Activated CD8-positive, alpha-beta memory T cell treated with anti-CD3 and anti-CD28 coated beads, Interleukin-2, amount 50 U/mL, for 1 hour (primary cell): ENCODE results near the gene FBXO27.
"Not testable (repeated sequence)": the region's sequence is repeated elsewhere in the genome, so short reads cannot be mapped to it uniquely, and the experiment has no call there.

Source experiments
- DNase-seq: peaks from one replicate; pipeline ENCODE4 v3.0.0-alpha.2; 2020; ENCODE audit errors: extremely low read depth

FBXO27 gene

DNA sequence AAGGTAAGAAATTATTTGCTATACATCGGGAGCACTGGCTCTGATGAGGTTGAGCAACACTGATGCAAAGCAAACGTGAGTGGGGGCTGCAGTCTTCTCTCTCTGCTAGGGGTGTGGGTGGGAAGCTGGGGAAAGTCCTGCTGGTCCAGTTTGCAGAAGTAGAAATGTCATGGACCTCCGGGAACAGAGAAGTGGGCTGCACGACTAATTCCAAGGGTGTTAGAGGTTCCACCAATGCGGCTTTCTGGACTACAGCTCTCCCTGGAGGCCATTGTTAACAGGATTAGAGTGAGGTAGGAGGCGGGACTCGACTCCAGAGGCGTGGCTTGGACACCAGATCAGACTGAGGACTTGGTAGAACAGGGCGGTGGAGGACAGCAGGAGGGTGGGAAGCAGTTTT, 5.7 kb upstream of the FBXO27 start:
- DNase-seq: no peak

DNA sequence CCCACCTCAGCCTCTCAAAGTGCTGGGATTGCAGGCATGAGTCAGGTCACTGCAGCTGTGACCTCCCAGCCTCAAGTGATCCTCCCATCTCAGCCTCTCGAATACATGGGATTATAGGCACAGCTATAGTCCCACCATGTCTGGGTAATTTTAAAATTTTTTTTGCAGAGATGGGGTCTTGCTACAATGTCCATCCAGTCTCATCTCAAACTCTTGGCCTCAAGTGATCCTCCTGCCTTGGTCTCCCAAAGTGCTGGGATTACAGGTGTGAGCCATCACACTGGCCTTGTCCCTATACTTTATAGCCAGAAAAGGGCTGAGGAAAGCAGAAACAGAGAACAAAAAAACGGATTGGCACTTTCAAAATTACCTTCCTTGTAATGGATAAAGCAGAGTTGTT, 4.8 kb upstream of the FBXO27 start:
- no peak for DNase-seq

DNA sequence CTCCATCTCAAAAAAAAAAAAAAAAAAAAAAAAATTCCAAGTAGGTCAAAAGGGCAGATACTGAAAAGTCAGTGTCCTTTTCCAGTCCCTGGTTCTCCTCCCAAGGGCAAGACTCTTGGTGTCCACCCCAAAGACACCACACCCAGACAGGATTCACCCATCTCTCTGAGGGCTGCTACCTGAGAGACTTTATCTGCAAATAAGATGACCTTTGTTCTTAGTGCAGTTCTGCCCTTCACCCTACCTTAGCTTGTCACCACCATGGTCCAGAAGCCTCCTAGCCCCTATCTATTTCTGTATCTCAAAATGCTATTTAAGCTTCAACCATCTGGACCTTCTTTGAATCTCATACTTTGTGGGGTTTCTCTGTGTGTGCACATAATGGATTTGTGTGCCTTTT, 4.2 kb upstream of the FBXO27 start:
- no peak for DNase-seq

DNA sequence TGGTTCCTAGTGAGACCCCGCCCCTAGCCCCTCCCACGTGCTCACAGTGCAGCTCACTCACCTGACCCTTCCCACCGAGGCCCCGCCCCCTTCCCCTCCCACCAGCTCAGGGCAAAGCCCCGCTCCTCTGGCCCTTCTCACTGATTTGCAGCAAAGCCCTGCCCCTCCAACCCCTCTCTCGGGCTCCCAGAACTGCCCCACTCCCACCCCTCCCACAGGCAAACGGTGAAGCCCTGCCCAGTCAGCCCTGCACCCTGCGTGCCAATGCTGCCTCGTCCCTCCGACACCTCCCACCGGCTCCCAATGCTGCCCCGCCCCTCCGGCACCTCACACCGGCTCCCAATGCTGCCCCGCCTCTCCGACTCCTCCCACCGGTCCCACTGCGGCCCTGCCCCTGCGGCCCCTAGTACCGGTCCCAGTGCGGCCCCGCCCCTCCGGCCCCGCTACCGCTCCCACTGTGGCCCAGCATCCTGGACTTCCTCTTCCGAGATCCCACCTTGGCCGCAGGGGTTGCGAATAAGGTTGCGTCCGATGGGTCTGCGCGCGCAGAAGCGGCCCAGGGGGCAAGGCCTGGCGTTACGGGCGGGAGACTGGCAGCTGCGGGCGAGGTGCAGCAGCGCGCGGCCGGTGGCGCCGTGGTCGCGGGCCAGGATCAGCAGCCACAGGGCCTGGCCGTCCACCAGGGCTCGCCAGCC, 834 bp downstream of the FBXO27 start:
- peak; percentile 49 for DNase-seq

DNA sequence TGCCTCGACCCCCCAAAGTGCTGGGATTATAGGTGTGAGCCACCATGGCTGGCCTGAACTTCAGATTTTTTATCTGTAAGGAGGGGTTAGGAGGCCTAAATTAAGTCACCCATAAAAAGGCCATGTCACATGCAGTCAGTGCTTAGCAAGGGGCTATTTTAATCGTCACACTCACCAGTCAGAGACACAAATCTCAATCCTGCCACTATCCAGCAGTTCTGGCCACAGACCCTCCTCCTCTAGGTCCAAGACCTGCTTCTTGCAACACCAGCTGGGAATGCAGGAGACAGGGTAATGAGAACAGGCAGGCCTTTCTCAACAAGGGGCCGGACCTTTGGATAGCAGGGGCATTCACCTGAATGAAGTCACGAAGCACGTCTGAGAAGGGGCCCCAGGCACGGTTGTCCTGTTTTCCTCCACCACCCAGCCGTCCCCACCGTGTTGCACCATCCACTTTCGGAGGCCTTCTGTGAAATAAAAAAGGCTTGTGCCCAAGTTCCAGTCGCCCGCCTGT, 1.4 kb downstream of the FBXO27 start:
- no peak for DNase-seq

DNA sequence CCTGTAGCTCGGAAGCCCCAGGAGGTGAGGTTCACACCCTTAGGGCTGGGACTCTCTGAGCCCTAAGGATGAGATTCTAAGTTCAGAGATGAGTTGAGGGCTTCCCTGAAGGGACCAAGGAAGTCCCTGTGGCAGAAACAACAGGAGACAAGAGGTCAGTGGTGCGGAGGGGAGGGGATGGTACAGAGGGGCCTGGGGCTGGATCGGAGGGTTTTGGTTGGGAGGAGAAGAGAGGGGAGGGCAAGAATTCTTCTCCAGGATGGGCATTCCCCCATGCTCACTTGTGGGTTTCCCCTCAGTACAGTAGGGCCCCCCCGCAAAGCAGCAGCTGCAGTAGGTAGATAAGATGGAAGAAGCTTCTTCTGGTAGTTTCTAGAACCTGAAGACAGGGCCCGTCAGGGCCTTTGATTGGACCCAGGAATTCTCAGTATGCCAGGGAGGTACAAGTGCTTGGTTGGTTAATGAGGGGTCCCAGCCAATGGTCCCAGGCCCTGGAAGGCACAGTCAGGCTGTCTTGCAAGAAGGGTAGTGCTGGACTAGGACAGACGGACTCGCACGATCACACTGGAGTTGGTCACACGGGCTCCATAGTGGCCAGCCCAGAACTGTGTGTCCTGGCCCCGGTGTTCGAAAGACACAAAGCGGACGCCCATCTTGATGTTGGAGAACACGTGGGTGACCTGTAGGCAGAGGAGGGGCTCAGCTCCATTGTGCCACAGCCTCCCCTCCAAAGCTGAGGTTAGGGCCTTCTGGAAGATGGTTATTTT, 7.3 kb downstream of the FBXO27 start:
- DNase-seq: no peak

DNA sequence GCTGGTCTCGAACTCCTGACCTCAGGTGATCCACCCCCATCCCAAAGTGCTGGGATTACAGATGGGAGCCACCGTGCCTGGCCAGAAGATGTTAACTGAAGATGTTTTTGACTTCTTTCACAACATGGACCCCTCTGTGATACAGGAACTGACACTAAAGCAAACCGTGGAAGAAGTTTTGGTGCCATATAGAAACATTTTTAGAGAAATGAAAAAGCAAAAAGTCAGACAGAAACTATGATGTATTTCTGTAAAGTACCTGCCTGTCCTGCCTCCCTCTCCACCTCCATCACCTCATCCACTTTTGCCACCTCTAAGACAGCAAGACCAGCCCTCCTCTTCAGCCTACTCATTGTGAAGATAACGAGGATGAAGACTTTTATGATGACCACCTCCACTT, 11.3 kb downstream of the FBXO27 start:
- DNase-seq: no peak

DNA sequence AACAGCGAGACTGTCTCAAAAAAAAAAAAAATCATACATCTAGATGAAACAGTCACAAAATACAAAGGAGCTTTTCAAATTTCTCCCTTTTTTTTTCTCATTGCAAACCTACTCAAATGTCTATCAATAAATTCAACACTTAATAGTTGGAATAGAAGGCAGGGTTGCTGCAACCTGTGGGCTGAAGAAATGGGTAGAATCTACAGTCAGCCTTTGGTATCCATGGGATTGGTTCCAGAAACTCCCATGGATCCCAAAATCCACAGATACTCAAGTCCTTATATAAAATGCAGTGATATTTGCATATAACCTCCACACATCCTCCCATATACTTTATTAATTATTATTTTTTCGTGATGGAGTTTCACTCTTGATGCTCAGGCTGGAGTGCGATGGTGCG, 14.7 kb downstream of the FBXO27 start:
- no peak for DNase-seq

DNA sequence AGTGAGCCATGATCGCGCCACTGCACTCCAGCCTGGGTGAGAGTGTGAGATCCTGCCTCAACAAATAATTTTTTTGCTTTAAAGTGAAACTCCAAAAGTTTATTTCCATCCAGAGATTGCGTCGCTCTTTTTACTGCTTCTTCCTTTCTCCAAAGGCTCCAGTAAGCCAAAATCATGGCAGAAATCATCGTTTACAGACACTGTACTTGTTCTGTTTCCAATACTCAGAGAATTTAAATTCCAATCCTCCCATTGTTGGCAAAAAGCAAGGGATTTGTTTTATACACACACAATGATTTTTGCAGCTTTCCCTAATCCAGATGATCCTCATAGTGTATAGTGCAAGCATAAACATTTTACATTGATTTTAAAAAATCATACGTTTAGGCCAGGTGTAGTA, 15.3 kb downstream of the FBXO27 start:
- no peak for DNase-seq

DNA sequence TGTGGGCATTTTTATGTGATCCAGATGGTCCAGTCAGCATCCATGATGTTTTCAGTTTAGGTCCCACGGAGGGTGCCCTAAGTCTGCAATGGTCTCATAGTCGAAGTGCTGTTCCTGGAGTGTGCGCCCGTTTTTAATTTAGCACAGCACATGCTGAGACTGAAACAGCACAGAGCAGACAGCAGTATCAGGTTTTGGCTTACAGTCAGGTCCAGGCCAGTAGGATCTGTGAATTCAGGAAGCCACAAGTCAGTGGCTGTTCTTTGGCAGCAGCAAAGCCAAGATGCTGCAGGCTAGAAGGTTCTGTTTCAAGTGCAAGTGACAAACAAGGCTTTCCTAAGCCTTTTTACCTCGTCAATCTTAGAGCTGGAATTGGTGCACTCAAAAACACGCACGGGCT, 18.3 kb downstream of the FBXO27 start:
- DNase-seq: no peak

DNA sequence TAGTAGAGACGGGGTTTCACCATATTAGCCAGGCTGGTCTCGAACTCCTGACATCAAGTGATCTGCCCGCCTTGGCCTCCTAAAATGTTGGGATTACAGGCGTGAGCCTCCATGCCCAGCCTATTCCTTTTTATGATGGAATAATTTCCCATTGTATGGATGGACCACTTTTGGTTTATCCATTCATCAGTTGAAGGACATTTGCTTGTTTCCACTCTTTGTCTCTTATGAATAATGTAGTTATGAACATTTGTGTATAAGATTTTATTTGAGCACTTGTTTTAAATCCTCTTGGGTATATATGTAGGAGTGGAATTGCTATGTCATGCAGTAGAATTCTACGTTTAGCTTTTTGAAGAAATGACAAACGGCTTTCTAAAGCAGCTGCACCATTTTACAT, 23.3 kb downstream of the FBXO27 start:
- no peak for DNase-seq

DNA sequence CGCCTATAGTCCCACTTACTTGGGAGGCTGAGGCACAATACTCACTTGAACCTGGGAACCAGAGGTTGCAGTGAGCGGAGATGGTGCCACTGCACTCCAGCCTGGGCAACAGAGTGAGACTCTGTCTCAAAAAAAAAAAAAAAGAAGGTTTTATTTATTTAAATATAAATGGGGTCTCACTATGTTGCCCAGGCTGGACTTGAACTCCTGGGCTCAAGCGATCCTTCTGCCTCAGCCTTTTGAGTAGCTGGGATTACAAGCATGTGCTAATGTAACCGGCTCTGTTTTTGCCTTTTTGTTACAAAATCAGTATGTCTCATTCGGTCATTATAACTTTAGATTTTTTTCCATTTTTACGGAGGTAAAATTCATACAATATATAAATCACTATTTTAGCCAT, 24.2 kb downstream of the FBXO27 start:
- DNase-seq: no peak

DNA sequence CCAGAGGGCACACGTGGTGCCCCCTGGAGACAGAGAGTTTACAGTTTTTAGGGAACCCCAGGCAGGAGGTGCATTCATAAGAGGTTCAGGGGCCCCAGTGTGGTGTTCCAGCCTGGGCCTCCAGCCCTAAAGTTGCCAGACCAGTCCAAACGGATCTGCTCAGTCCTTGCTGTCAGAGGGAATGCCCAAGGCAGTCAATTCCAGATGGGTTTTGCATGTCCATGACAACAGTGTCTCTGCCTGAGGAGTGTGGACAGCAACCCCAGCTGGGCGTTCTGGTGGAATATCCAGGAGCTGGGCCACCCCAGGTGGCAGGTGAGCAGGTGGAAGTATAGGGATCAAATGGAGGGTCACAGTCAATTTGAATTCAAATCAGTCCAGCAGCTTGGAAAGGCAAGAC, 25.3 kb downstream of the FBXO27 start:
- no peak for DNase-seq

DNA sequence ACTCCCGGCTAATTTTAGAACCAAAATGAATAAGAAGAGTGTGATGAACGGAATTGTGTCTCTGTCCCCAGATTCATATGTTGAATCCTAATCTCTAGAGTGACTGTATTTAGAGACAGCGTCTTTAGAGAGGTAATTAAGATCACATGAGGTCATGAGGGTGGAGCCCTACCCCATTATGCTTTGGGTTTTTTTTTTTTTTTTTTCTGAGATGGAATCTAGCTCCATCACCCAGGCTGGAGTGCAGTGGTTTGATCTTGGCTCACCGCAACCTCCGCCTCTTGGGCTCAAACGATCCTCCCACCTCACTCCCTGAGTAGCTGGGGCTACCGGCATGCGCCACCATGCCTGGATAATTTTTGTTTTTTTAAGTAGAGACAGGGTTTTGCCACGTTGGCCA, 27.9 kb downstream of the FBXO27 start:
- no peak for DNase-seq

DNA sequence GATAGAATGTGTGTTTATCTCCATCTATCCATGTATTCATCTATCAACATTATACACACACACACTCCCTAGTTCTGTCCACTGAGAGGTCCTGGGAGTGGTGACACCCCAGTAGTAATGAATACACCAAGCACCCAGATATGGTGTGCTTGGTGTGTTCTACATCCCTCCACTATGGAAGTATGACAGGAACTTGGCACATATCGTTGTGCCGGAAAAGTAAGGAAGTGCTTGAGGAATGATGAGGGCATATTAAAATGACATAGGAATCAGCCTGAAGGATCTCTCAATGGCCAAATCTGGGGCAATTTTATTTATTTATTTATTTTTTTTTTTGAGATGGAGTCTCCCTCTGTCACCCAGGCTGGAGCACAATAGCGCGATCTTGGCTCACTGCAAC, 28.6 kb downstream of the FBXO27 start:
- no peak for DNase-seq

DNA sequence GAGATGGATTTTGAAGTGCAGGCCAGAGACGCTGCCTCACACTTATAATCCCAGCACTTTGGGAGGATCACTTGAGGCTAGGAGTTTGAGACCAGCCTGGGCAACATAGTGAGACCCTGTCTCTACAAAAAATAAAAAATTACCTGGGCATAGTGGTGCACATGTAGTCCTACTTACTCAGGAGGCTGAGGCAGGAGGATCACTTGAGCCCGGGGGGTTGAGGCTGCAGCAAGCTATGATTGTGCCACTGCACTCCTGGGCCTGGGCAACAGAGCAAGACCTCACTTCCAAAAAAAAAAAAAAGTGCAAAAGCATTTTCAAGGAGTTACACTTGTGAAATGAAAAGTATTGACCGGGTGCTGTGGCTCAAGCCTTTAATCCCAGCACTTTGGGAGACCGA, 29.2 kb downstream of the FBXO27 start:
- no peak for DNase-seq

DNA sequence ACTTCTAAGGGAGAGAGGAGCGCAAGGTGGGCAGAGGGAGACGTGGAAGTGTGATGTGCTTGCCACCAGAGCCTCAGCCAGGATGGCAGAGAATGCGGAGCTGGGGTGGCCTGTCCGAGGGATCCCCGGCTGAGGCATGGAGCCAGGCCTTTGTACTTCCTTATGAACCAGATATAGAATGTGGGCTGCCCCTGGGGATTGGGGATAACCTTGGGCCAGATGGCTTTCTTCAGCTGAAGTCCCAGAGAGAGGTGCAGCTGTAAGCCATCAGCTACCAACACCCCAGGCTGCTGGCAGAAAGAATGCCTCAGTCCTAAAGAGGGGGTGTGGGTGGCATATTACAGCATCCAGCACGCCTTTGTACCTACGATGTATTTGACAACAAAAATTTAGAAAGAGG, 31.3 kb downstream of the FBXO27 start:
- DNase-seq: no peak

DNA sequence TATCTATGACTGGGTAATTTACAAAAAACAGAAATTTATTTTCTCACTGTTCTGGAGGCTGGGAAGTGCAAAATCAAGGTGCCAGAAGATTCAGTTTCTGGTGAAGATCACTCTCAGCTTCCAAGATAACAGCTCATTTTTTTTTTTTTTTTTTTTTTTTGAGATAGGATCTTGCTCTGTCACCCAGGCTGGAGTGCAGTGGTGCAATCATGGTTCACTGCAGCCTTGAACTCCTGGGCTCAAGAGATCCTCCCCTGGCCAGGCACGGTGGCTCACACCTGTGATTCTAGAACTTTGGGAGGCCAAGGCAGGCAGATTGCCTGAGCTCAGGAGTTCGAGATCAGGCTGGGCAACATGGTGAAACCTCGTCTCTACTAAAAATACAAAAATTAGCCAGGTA, 34.8 kb downstream of the FBXO27 start:
- DNase-seq: not testable (repeated sequence)

DNA sequence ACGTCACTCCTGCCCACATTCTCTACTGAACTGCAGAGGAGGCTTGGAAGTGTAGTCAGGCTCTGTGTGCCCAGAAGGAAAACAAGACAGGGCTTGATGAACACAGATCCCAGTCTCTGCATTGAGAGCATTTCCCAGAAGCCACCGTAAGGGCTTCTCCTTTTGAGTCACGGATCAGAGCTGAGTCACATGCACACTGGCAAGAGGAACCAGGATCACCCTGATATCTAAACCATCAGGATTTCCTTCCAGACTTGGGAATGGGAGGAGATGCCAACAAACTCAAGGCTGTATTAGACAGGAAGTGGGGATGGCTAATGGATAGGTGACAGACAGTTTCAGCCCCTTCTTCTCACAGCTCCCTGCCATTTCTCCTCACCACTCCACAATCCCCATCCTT, 39.1 kb downstream of the FBXO27 start:
- no peak for DNase-seq

DNA sequence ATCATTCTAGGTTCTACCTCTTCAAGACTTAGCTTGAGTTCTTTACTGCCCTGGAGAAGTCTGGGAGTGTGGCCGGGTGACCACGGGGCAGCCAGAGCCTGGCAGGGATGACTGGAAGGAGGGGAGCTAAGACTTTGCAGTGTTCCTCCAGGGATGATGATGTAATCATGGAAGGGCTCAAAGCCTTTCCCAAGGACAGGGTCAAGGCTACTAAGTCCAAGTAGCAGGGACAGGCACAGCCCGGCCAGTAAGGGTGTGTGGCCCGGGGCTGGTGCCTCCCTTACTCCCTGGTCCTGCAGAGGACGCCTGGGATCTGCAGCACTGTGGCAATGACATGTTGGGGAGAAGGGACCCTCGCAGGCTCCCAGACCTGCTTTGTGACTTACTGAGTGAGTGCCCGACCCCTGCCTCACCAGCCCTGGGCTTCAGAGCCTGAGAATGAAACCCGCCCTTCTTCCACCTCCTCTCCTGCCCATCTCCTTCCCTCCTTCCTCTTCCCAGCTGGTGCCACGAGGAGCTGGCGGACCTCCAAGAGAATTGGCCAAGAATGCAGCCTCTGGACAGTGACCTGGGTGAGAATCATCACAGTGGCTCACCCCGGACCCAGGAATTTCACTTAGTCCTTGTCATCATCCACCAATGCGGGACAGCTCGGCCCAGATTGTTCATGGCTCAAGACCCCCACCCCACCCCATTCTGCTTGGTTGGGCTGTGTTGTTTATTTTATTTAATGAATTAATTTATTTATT, 41.2 kb downstream of the FBXO27 start:
- no peak for DNase-seq

DNA sequence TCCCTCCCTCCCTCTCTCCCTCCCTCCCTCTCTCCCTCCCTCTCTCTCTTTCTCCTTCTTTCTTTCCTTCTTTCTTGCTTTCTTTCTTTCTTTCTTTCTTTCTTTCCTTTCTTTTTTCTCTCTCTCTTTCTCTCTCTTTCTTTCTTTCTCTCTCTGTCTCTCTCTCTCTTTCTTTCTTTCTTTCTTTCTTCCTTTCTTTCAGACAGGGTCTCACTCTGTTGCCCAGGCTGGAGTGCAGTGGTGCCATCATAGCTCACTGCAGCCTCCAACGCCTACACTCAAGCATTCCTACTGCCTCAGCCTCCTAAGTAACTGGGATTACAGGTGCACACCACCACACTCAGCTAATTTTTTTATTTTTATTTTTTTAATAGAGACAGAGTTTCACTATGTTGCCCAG, 42.7 kb downstream of the FBXO27 start:
- not testable (repeated sequence) for DNase-seq

DNA sequence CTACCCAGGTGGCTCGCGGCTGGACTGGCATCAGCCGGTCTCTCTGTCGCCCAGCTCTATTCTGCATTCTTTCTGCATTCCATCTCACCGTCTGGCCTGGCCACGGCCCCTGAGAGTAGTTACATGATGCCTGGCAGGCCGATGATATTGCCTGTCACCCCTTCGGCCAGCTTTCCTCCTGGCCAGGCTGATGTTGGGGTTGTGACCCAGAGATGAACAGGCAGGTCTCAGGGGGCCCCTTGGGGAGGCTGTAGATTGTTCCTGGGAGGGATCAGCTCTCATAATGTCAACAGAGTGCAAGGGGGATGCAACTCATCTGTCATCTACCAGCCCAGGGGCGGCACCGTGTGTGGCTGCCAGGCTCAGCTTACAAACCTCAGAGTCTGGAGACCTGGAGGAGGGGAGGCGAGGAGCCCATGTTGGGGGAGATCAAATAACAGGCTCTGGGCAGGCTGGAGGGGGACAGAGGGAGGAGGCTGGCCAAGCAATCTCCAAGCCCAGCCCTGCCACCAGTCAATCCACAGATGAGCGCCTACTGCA, 43.2 kb downstream of the FBXO27 start:
- no peak for DNase-seq
